GM23248 (cell line): ENCODE data around the gene TTC28. TPM values are rescaled to one million over a fixed set of nuclear protein-coding genes. Genes with fewer than 3 reads are reported as not detected.
A peak's percentile ranks its signal among the peaks of the same experiment; 100 is the strongest.
"Not testable (repeated sequence)": the region's sequence is repeated elsewhere in the genome, so short reads cannot be mapped to it uniquely, and the experiment has no call there.

ENCODE experiments used
- DNase-seq: peaks from one replicate; pipeline ENCODE4 v3.0.0-alpha.2; 2015
- H2AFZ ChIP-seq: fragments of 200-600 bp; sonication (generic); 2 replicates; pipeline ENCODE4 v1.6.1; 2016; ENCODE audit warnings: antibody characterized with exemption
- H3F3A ChIP-seq: fragments of 200-600 bp; sonication (generic); 2 replicates; pipeline ENCODE4 v1.6.1; 2016; ENCODE audit warnings: mild to moderate bottlenecking, antibody characterized with exemption, mixed run types; ENCODE audit not compliant: insufficient read depth
- H3K27ac ChIP-seq: fragments of 200-600 bp; sonication (generic); 2 replicates; pipeline ENCODE4 v1.5.1; 2016; ENCODE audit warnings: mild to moderate bottlenecking
- H3K27me3 ChIP-seq: fragments of 200-600 bp; sonication (generic); replicated peaks from 2 replicates; pipeline ENCODE4 v1.6.1; 2016; ENCODE audit warnings: mild to moderate bottlenecking; ENCODE audit not compliant: insufficient read depth
- H3K36me3 ChIP-seq: fragments of 200-600 bp; sonication (generic); 2 replicates; pipeline ENCODE4 v1.6.1; 2016; ENCODE audit warnings: low read depth, mild to moderate bottlenecking
- H3K4me1 ChIP-seq: fragments of 200-600 bp; sonication (generic); 2 replicates; pipeline ENCODE4 v1.6.1; 2016; ENCODE audit warnings: mild to moderate bottlenecking; ENCODE audit not compliant: insufficient read depth
- H3K4me2 ChIP-seq: fragments of 200-600 bp; sonication (generic); one replicate; pipeline ENCODE4 v1.6.1; 2016; ENCODE audit warnings: mild to moderate bottlenecking; ENCODE audit not compliant: unreplicated experiment
- H3K4me3 ChIP-seq: fragments of 200-600 bp; sonication (generic); 2 replicates; pipeline ENCODE4 v1.5.1; 2016; ENCODE audit warnings: mild to moderate bottlenecking
- H3K79me2 ChIP-seq: fragments of 200-600 bp; sonication (generic); 2 replicates; pipeline ENCODE4 v1.6.1; 2016; ENCODE audit warnings: mild to moderate bottlenecking; ENCODE audit not compliant: insufficient read depth
- H3K9ac ChIP-seq: fragments of 200-600 bp; sonication (generic); 2 replicates; pipeline ENCODE4 v1.6.1; 2016; ENCODE audit warnings: mild to moderate bottlenecking
- H3K9me2 ChIP-seq: fragments of 200-600 bp; sonication (generic); 2 replicates; pipeline ENCODE4 v1.6.1; 2016; ENCODE audit warnings: mixed run types, mild to moderate bottlenecking, moderate library complexity; ENCODE audit not compliant: insufficient read depth
- H3K9me3 ChIP-seq: fragments of 200-600 bp; sonication (generic); one replicate; pipeline ENCODE4 v1.6.1; 2017; ENCODE audit warnings: low read depth
- H4K20me1 ChIP-seq: fragments of 200-600 bp; sonication (generic); 2 replicates; pipeline ENCODE4 v1.6.0; 2016; ENCODE audit not compliant: insufficient read depth
- EZH2 ChIP-seq: fragments of 200-600 bp; sonication (generic); IDR thresholded peaks from 2 replicates; pipeline ENCODE4 v1.6.1; 2018; ENCODE audit warnings: antibody characterized with exemption, mild to moderate bottlenecking; ENCODE audit not compliant: insufficient read depth, poor library complexity, severe bottlenecking
- EZH2phosphoT487 ChIP-seq: fragments of 200-600 bp; sonication (generic); IDR thresholded peaks from 2 replicates; pipeline ENCODE4 v1.6.1; 2018; ENCODE audit warnings: antibody characterized with exemption, moderate library complexity, mild to moderate bottlenecking, low read depth; ENCODE audit not compliant: insufficient read depth
- WGBS, 2 experiments: methylation state at CpG; one replicate each; pipeline ENCODE4 v1.1.6; 2015 to 2017; ENCODE audit warnings: low lambda C conversion rate in 2 of 2, low coverage in 1 of 2; ENCODE audit errors: missing lambda C conversion rate in 2 of 2; 5-methylcytosine and 5-hydroxymethylcytosine counted together
- in situ Hi-C: fragments of 300-500 bp; cut with MboI; formaldehyde crosslinking; loops from 2 replicates; pipeline ENCODE4 v1.15.0; 2020
- polyA plus RNA-seq: library from polyadenylated mRNA; unstranded; fragments of >200 nt; fragmentation: Nextera tagmentation; extraction: Ambion mirVana; gene quantifications from 2 replicates; pipeline ENCODE4 v1.2.1, GENCODE V29; 2016
- total RNA-seq: library from RNA; depleted of rRNA; stranded (reverse); fragments of >200 nt; shearing (Covaris generic); gene quantifications from 2 replicates; pipeline ENCODE4 v1.2.3, GENCODE V29; 2014

TTC28 gene
- total and polyA plus RNA-seq, 2 experiments from 2014 or later: 12.5 to 41.9 TPM

GRCh38 chr22:28562324-28562723 is 117.3 kb downstream of the TTC28 start:
- WGBS, 2 experiments: 91 to 100% methylated on average over 1 of the region's 1 CpG
- in situ Hi-C loops: no loop called here
- no peak overlapping the region for H3K27ac ChIP-seq
- no peak overlapping the region for H2AFZ ChIP-seq
- no peak overlapping the region for H3K9ac ChIP-seq
- no peaks in the 10 kb centered on the region for H3K9me2 ChIP-seq
- H3K4me3 ChIP-seq: no peak overlapping the region
- H3K4me1 ChIP-seq: peaks cover 14% of the 10 kb centered on the region
- H3K36me3 ChIP-seq: no peaks in the 10 kb centered on the region
- H4K20me1 ChIP-seq: no peaks in the 10 kb centered on the region
- H3K9me3 ChIP-seq: no peaks in the 10 kb centered on the region
- DNase-seq: no peak
- peaks cover 19% of the 10 kb centered on the region; the same call in 1 of the 2 replicates for H3F3A ChIP-seq
- H3K27me3 ChIP-seq: no peaks in the 10 kb centered on the region
- no peak overlapping the region for H3K4me2 ChIP-seq
- H3K79me2 ChIP-seq: peaks cover 3% of the 10 kb centered on the region; the same call in 1 of the 2 replicates
- no peak for TF ChIP-seq EZH2phosphoT487
- no peak for TF ChIP-seq EZH2

- in situ Hi-C loops, H3K9ac ChIP-seq, H3K36me3 ChIP-seq, H3K4me3 ChIP-seq, DNase-seq, H3K79me2 ChIP-seq, H2AFZ ChIP-seq, H3K9me2 ChIP-seq, H3K9me3 ChIP-seq, H3K27me3 ChIP-seq, H4K20me1 ChIP-seq: not testable (repeated sequence)
- 98 to 99% methylated on average over 4 to 5 of the region's 5 CpGs for WGBS, 2 experiments
- Histone ChIP-seq H3K4me1 (peaks cover 14% of the 10 kb centered on the region), H3F3A (peaks cover 19% of the 10 kb centered on the region; the same call in 1 of the 2 replicates), H3K27ac (peak overlapping the region; percentile 56; the same call in 1 of the 2 replicates), H3K4me2 (peak overlapping the region; percentile 33)
Measured at GRCh38 chr22:28560743-28561101, 118.9 kb downstream of the TTC28 start.

DNA sequence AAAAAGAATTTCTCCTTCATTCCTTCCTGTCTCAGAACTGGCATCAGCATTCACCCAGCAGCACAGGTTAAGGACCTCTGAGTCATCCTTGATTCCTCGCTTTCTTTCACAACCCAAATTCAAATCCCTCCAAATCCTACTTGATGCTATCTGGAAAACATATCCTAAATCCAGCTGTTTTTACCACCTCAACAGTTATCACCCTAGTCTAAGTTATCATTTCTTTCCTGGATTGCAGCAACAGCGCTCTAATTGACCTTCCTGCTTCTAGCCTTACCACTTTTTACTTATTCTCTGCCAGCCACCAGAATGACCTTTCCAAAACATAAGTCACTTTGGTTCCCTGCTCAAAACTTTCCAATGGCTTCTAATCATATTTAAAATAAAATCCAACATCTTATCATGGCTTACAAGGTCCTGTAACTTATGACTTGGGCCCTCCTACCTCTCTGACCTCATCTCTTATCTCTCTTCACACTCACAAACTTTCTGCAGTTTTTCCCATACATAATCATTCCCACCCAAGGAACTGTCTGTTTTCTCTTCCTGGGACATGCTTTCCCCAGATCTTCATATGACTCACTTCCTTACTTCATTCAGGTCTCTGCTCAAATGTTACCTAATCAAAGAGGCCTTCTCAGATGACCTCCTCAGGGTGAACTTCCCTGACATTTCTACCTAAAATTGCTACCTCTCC is 119.4 kb downstream of the TTC28 start:
- 69 to 73% methylated on average over 2 of the region's 2 CpGs for WGBS, 2 experiments
- no peaks in the 10 kb centered on the region for H3K9me3 ChIP-seq
- peak; percentile 68 for DNase-seq
- no peaks in the 10 kb centered on the region for H3K27me3 ChIP-seq
- H3K36me3 ChIP-seq: no peaks in the 10 kb centered on the region
- H2AFZ ChIP-seq: no peak overlapping the region
- peak overlapping the region; percentile 33 for H3K4me2 ChIP-seq
- no peak overlapping the region for H3K9ac ChIP-seq
- no peaks in the 10 kb centered on the region for H3K9me2 ChIP-seq
- H3K4me3 ChIP-seq: no peak overlapping the region
- peaks cover 14% of the 10 kb centered on the region for H3K4me1 ChIP-seq
- peak overlapping the region; percentile 56 for H3K27ac ChIP-seq
- no peaks in the 10 kb centered on the region; the same call in 1 of the 2 replicates for H3K79me2 ChIP-seq
- in situ Hi-C loops: no loop called here
- H4K20me1 ChIP-seq: no peaks in the 10 kb centered on the region
- TF ChIP-seq EZH2phosphoT487 (no peak), EZH2 (no peak)
- peaks cover 19% of the 10 kb centered on the region; the same call in 1 of the 2 replicates for H3F3A ChIP-seq

DNA sequence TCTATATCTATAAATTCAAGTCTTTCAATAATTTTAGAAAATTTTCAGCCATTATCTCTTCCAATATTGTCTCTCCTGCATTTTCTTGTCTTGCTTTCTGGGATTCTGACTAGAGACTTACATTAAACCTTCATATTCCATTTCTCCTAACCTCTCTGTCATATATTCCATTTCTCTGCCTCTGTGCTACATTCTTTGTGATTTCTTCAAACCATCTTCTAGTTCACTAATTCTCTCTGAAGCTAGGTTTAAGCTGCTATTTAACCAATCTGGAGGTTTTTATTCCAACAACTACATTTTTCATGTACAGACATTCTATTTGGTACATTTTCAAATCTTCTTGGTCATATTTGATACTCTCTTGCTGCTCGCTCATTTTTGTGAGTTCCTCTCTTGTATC is 122.5 kb downstream of the TTC28 start:
- Histone ChIP-seq H4K20me1 (no peaks in the 10 kb centered on the region), H3K27me3 (no peaks in the 10 kb centered on the region), H3K36me3 (no peaks in the 10 kb centered on the region), H3K9me2 (no peaks in the 10 kb centered on the region), H3K9me3 (no peaks in the 10 kb centered on the region), H2AFZ (no peak overlapping the region), H3K4me2 (no peak overlapping the region), H3K79me2 (no peaks in the 10 kb centered on the region), H3K4me1 (peaks cover 14% of the 10 kb centered on the region), H3K9ac (no peak overlapping the region), H3F3A (peaks cover 19% of the 10 kb centered on the region; the same call in 1 of the 2 replicates), H3K4me3 (no peak overlapping the region), H3K27ac (no peak overlapping the region)
- TF ChIP-seq EZH2: no peak
- no peak for TF ChIP-seq EZH2phosphoT487
- WGBS, 2 experiments: 92 to 100% methylated on average over 1 of the region's 1 CpG
- in situ Hi-C loops: no loop called here
- no peak for DNase-seq

DNA sequence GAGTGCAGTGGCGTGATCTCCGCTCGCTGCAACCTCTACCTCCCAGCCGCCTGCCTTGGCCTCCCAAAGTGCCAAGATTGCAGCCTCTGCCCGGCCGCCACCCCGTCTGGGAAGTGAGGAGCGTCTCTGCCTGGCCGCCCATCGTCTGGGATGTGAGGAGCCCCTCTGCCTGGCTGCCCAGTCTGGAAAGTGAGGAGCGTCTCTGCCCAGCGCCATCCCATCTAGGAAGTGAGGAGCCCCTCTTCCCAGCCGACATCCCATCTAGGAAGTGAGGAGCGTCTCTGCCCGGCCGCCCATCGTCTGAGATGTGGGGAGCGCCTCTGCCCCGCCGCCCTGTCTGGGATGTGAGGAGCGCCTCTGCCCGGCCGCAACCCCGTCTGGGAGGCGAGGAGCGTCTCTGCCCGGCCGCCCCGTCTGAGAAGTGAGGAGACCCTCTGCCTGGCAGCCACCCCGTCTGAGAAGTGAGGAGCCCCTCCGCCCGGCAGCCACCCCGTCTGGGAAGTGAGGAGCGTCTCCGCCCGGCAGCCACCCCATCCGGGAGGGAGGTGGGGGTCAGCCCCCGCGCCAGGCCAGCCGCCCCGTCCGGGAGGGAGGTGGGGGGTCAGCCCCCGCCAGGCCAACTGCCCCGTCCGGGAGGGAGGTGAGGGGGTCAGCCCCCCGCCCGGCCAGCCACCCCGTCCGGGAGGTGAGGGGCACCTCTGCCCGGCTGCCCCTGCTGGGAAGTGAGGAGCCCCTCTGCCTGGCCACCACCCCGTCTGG is 126.4 kb downstream of the TTC28 start:
- H3K9me3 ChIP-seq, H3K4me2 ChIP-seq, H3K79me2 ChIP-seq, H3K4me3 ChIP-seq, H3K36me3 ChIP-seq, H3K9me2 ChIP-seq, H3K4me1 ChIP-seq, H3K9ac ChIP-seq, DNase-seq, H4K20me1 ChIP-seq, H3F3A ChIP-seq, in situ Hi-C loops, H2AFZ ChIP-seq, H3K27me3 ChIP-seq, H3K27ac ChIP-seq: not testable (repeated sequence)
- 94 to 98% methylated on average over 5 to 38 of the region's 51 CpGs for WGBS, 2 experiments
